Fibroblast of lung (primary cell): ENCODE measurements around the gene CAPZB.

Source experiments
- CTCF ChIP-seq, 2 donors: IDR thresholded peaks in 1 of 2; conservative IDR thresholded peaks in 1 of 2; 1 replicate in 1 of 2; 2 replicates in 1 of 2; pipeline ENCODE4 v1.5.1; 2011 to 2012; ENCODE audit warnings: low read length in 2 of 2, control low read depth in 1 of 2, inconsistent platforms in 1 of 2, low read depth in 1 of 2, mild to moderate bottlenecking in 1 of 2
- EZH2 ChIP-seq: IDR thresholded peaks from 2 replicates; pipeline ENCODE4 v1.5.1; 2012; ENCODE audit warnings: low read length, control low read depth, mild to moderate bottlenecking; ENCODE audit errors: missing control alignments

GRCh38 chr1:19414515-19415121 is 70.7 kb downstream of the CAPZB start:
- TF ChIP-seq CTCF (conservative IDR thresholded peaks at IDR 0.05 in 1 of 2, IDR thresholded peaks at IDR 0.05 in 1 of 2; ENCODE audit: low read depth in 1 of 2, low read length in 2 of 2) (no peak), EZH2 (no peak)
